CD4-positive, alpha-beta T cell treated with Interleukin-12 subunit alpha and Interleukin-12 subunit beta, for 1 hour (primary cell): ENCODE results near the gene C20orf96.
A peak's percentile ranks its signal among the peaks of the same experiment; 100 is the strongest.
"Not testable (repeated sequence)": the region's sequence is repeated elsewhere in the genome, so short reads cannot be mapped to it uniquely, and the experiment has no call there.

Experiments
- DNase-seq: peaks from one replicate; pipeline ENCODE4 v3.0.0-alpha.2; 2020

C20orf96 gene

GRCh38 chr20:290084-290831, at the start of gene C20orf96:
C20orf96 (minus strand) TSS chr20:290750; CDS start chr20:290610, 140 bp downstream.
- peak; percentile 90 for DNase-seq

GRCh38 chr20:336040-336439, 45.5 kb upstream of the C20orf96 start:
- DNase-seq = not testable (repeated sequence)

GRCh38 chr20:334578-334977, 44.0 kb upstream of the C20orf96 start:
- DNase-seq = no peak

- peak; percentile 77 for DNase-seq
These were observed 39.9 kb upstream of the C20orf96 start for GRCh38 chr20:330233-331149.

- no peak for DNase-seq
These were observed 39.3 kb upstream of the C20orf96 start for GRCh38 chr20:329851-330232.

- DNase-seq = no peak
These were observed 38.6 kb upstream of the C20orf96 start for GRCh38 chr20:328975-329695.

GRCh38 chr20:328027-328974, 37.8 kb upstream of the C20orf96 start:
- no peak for DNase-seq

- DNase-seq = peak; percentile 80
These were observed 36.9 kb upstream of the C20orf96 start for GRCh38 chr20:327186-328026.

- DNase-seq = no peak
These were observed 36.2 kb upstream of the C20orf96 start for GRCh38 chr20:326645-327185.

- peak; percentile 35 for DNase-seq
These were observed 35.5 kb upstream of the C20orf96 start for GRCh38 chr20:325889-326644.

- DNase-seq = peak; percentile 96
These were observed 34.7 kb upstream of the C20orf96 start, which contains the start of gene SOX12 for GRCh38 chr20:325045-325888. SOX12 (plus strand) TSS chr20:325552; CDS start chr20:325925, 373 bp downstream.

- peak; percentile 91 for DNase-seq
These were observed 33.9 kb upstream of the C20orf96 start for GRCh38 chr20:324177-325044.

GRCh38 chr20:316316-317068, 25.9 kb upstream of the C20orf96 start:
- DNase-seq = no peak

- DNase-seq = no peak
These were observed 23.4 kb upstream of the C20orf96 start for GRCh38 chr20:313948-314347.

- no peak for DNase-seq
These were observed 22.9 kb upstream of the C20orf96 start for GRCh38 chr20:313402-313801.

GRCh38 chr20:312866-313265, 22.3 kb upstream of the C20orf96 start:
- no peak for DNase-seq

GRCh38 chr20:312067-312466, 21.5 kb upstream of the C20orf96 start:
- no peak for DNase-seq
